GM18498 (cell line): Measurements from ENCODE around the gene ADARB2.
"Not testable (repeated sequence)": the region's sequence is repeated elsewhere in the genome, so short reads cannot be mapped to it uniquely, and the experiment has no call there.

Experiments used
- ATAC-seq: cut with Tn5 transposase; IDR thresholded peaks from one replicate; pipeline ENCODE4 v1.9.1; 2021; ENCODE audit warnings: mild to moderate bottlenecking, moderate library complexity; ENCODE audit not compliant: unreplicated experiment

ADARB2 gene

DNA sequence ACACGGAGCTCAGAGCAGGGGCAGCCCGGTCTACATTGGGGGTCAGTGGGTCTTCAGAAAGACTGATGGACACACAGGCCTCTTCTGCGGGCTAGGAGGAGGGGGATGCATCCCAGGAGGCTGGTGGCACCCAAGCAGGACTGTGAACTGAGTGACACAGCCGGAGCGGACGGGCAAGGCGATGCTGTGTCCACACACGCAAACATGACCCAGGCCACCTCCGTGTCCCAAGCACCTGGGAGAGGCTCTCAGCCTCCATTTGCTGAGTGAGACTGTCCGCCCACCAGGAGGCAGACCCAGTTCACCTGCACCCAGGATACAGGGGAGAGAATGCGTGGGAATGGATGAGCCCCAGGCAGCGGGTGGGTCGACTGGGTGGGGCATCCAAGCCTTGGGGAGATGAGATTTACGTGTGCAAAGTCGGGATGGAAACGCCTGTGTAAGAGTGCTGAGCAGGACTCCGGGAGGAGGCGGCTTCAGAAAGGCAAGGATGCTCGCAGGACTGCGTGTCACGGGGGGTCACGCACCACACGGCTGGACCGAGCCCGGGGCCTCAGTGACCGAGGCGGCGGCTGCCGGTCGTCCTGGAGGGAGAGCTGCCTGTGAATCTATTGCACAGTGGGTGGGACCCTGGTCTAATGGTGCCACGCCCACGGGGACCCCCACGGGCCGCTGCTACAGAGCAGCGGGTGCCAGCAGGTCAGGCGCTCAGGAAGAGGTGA lies 262.8 kb downstream of the ADARB2 start:
- ATAC-seq: no peak

DNA sequence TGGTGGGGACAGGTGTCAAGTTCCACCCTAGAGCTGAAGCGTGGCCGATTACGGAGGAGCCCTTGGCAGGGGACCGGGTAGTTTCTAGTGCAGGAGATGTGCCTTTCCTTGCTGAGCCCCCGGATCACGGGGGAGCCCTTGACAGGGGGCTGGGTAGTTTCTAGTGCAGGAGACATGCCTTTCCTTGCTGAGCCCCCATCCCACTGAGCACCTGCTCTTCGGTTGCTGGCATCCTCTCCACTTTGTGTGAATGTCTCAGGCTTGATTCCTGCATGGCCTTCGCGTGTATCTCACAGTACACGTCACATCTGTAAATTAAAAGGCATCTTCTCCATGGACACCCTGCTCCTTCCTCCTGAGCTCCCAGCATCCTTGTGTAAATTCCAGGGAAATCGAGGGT lies 263.5 kb downstream of the ADARB2 start:
- ATAC-seq: no peak

DNA sequence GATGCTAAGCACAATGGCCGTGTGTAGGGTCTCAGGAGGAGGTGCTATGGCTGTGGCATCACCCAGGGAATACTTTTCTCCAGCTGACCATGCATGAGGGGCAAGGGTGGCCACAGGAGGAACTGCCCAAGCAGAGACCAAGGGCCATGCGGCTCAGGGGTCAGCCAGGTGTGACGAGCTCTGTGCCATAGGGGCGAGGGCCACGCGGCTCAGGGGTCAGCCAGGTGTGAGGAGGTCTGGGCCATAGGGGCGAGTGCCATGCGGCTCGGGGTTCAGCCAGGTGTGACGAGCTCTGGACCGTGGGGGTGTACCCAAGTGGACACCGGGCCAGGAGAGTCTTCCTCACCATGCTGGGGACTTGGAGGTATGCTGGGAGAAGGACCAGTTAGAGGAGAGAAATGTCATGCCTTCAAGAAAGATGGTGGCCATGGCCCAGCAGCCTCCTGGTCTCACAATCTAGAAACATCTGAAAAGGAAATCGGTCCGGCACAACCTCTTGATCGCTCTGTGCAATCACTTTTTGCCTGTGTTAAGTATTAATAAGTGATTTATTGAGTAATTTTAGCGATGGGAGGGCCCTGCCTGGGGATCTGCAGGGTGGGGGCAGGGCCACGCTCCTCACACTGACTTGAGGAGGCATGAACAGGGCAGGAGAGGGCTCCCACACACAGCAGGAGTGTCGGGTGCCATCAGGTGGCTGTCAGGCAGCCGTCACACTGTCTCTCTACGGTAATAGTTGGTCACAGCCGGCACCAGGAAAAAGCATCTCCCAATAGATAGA lies 265.0 kb downstream of the ADARB2 start:
- no peak for ATAC-seq

DNA sequence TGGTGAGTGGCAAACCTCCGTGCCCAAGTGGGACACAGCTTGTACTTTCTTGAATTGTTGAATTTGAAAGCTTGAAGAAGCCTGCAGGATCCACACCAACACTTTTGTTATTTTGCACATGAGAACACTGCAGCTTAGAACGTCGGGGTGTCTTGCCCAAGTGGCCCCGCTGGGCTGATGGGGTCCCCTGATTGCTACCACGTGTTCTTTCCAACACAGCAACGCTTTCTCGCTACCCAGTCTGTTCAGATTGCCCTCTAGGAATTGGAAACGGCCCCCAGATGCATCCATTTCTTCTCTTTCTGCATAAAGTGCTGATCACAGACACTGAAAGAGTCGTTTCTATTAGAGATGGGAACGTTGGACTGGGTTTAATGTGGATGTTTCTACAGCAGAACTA lies 268.5 kb downstream of the ADARB2 start:
- no peak for ATAC-seq

DNA sequence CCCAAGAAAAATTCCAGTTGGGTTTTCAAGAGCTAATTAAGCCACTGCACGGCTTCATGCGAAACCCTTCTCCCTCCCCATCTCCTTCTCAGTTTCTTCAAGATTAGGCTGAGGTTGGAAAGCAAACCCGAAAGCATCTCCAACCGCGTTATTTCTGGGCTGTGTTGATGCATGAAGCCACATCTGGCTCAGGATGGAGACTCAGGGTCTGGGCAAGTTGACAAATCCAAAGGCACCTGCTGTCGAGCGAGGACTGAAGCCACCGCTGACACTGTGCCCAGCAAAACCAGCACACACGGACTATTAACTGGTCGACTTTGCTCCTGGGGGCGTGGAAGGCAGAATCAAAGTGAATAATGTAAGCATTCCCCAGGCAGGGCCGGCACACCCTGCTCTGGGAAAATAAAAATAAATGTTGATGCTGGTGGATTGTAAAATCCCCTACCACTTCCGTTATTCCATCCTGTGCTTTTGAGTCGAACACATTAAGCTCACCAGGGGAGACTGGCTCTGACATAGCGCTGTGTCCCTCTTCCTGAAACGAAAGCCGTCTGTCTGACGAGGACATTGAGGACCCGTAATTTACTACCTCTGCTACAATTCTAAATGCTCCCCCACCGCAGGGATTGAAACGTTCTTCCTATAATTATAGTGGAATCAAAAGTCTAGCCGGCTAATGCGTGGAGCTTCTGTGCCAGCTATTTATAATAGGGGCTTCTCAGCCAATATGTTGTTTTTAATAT lies 269.8 kb downstream of the ADARB2 start:
- no peak for ATAC-seq

DNA sequence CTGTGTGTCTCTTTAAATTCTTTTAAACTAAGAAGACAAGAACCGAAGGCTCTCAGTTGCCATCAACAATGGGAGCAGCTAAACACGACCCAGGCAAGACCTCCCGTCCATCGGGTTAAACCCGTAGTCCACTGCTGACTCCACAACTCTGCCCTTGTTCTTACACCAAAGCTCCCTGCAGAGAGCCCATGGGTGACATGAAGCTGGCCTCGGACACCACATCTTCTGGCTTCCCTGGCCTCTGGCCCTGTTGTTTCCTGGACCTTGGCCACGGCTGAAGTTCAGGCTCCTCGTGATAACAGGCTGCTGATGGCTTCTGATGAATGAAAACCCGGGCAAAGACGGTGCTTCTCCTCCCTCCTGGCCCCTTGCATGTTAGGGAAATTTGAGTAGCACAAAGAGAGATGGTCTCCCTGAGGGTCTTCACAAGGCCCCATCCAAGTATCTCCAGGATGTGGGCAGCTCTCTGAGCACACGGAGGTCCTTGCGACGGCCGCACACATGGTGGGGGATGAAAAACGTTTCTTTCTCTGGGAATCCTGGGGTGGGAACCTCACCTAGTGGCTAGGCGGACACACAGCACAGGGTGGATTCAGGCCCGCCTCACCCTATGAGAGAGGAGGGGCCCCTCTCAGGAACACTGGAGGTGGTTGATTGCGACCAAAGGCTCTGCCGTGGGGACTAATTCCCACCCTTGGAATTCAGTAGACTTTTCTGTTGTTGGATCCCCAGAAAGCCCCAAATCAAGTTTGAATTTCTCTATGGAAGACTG lies 271.1 kb downstream of the ADARB2 start:
- no peak for ATAC-seq

DNA sequence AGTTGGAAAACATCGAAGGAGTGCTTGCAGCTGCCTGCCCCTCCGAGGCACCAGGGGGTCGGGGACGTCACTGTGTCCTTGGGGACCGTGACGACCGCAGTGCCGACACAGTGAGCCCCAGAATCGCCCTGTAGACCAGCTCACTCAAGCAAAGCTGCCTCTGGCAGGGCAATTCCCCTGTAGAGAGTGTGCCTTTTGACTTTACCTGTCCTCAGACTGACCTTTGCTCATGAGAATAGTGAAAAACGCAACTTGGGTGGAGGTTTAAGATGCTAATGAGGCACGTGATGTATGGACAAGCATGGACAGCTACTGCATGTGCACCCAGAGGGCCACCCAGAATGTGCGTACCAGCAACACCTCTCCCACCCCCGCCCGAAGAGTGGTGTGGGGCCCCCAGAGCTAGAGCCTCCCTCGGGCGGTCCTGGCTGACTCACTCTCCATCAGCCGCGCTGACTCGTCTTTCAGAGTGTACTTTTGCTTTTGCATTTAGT lies 271.9 kb downstream of the ADARB2 start:
- ATAC-seq: peak; percentile 49

DNA sequence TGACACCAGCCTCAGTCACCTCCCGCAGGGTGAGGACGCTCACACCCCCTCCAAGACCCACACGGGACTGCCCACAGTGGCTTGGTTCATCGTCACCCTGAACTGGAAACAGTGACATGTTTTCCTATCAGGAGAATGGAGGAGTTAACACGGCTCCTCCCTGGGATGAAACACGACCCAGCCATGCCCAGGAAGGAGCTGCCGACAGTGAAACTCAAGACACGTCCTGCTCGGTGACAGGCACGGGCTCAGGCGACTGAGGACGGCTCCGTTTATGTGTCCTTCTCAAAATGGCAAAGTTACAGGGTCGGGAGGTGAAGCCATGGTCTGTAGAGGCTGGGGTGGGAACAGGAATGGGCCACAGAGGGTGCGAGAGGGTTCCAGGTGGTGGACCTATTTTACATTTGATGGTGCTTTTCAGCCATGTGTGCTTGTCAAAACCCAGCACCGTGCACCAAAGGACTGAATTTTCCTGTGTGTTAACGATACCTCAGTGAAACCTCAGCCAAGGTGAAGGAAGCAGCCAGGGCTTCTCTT lies 272.4 kb downstream of the ADARB2 start:
- peak; percentile 10 for ATAC-seq

DNA sequence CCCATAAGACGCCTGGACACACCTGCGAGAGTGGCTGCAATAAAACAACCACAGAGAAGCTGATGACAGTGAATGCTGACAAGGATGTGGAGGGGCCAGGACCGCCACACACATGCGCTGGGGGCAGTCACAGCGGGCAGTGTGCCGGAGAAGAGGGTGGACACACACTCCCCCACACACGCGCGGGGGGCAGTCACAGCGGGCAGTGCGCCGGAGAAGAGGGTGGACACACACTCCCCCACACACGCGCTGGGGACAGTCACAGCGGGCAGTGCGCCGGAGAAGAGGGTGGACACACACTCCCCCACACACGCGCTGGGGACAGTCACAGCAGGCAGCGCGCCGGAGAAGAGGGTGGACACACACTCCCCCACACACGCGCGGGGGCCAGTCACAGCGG lies 273.4 kb downstream of the ADARB2 start:
- not testable (repeated sequence) for ATAC-seq

DNA sequence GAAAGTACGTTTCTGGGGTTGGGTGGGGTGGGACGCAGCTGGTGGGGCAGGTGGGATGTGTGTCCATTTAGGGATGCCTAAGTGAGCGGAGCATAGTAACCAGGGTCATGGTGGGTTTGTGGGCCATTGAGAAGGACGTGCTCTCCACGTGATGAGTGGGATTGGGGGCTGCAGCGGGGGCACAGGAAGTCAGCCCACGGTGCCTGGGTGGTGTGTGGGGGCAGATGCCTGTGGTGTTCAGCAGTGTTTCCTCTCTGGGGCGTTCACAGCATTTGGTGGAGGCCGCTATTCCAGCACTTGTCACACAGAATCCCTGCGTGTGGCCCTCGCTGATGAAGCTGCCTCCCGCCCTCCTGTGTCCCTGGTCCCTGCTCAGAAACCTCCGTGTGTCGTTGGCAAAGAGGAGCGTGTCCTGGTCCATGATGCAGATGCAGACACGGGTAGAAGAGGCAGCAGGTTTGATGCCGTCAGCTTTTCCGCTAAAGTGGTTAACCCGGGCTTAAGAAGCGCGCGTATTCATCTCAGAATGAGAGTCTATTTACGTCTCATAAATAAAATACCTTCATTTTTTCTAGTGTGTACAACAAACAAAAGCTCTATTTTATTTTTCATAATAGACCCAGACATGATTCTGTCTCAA lies 274.2 kb downstream of the ADARB2 start:
- ATAC-seq: no peak

DNA sequence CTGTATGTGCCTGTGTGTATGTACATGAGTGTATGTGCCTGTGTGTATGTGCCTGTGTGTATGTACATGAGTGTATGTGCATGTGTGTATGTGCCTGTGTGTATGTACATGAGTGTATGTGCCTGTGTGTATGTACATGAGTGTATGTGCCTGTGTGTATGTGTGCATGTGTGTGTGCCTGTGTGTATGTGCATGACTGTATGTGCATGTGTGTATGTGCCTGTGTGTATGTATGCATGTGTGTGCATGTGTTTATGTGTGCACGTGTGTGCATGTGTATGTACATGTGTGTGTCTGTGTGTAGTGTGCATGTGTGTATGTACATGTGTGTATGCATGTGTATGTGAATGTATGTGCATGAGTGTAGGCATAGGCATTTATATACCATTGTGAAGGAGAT lies 274.8 kb downstream of the ADARB2 start:
- ATAC-seq: no peak

DNA sequence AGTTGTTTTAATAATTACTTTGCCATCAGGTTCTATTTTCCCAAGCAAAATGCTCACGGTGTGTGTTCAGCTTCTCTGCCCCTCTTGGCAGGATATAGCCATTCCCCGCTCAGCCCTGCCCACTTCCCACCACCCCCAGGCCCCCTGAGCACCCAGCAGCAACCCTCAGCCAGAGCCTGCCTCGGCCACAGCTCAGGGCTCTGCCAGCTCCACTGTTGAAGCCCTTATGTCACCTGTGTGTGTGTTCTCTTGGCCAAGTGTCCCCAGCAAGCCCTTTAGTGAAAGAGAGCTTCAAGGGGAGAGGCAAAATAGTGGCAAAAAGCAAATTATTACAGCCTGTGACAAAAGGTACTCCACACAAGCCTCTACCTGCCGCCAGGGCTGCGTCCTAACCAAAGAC lies 275.3 kb downstream of the ADARB2 start:
- no peak for ATAC-seq

DNA sequence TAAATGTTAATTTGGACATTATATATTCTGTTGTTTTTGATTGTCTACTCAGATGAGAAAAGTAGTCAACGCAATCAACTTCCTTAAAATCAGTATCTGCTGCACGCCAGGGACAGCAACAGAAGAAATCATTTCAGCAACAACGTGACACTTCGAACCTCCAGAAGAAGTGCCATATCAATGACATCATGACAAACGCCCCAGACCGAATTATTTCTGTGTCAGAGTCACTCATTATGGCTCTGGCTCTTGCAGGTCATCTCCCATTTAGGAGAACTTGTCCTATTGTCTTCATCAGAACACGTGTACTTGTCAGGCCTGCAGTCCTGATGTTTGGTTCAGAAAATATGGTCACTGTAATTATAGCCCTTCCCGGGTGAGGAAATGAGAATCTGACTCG lies 276.3 kb downstream of the ADARB2 start:
- no peak for ATAC-seq

DNA sequence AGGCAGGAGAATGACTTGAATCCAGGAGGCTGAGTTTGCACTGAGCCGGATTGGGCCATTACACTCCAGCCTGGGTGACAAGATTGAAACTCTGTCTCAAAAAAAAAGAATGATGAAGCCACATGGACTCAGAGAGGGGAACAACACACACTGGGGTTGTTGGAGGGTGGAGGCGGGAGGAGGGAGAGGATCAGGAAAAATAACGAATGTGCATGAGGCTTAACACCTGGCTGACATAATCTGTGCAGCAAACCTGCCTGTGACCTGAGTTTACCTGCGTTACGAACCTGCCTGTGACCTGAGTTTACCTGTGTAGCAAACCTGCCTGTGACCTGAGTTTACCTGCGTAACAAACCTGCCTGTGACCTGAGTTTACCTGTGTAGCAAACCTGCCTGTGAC lies 277.7 kb downstream of the ADARB2 start:
- not testable (repeated sequence) for ATAC-seq

DNA sequence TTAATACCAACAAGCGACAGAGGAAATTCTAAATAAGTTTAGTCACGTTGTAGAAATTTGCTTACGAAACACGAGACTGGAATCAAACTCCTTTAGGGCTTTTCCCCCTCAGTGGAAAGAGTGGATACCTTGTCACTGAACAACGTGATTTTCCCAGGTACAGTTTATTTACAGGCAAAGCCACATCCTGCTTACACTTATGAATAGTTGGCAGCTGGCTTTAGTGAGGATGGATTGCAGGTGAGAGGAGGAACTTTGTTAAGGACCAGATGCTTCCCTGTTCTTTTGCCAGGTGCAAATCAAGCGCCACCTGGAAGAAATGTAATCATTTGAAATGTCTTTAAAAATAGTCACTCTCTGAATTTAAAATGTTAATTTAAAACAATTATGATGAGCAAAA lies 282.4 kb downstream of the ADARB2 start:
- ATAC-seq: peak; percentile 11

DNA sequence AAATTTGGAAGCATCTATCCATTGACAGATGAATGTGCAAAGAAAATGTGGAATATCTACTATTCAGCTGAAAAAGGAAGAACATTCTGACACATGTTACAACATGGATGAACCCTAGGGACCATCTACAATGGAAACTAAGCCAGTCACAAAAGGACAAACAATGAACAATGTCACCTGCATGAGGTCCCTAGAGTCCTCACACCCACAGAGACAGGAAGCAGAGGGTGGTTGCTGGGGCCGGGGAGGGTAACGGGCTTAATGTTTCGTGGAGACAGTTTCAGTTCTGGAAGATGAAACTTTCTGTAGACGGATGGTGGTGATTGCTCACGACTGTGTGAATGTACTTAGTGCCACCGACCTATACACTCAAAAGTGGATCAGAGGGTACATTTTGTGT lies 282.9 kb downstream of the ADARB2 start:
- ATAC-seq: peak; percentile 99

DNA sequence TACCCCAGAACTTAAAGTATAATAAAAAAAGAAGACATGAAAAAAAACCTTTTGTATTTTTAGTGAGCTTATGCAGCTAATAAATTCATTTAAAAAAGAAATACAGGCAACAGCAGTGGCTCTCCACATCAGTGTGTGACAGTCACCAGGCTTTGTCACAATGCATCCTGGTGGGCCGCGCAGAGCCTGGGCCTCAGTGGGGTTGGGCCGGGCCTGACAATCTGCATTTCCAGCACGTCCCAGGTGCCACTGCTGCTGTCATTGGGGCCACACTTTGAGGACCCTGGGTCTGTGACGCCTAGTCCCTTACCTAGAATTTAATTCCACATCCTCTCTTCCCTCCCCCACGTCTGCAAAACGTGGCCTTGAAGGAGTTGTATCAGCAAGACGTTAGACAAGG lies 284.5 kb downstream of the ADARB2 start:
- ATAC-seq: no peak

DNA sequence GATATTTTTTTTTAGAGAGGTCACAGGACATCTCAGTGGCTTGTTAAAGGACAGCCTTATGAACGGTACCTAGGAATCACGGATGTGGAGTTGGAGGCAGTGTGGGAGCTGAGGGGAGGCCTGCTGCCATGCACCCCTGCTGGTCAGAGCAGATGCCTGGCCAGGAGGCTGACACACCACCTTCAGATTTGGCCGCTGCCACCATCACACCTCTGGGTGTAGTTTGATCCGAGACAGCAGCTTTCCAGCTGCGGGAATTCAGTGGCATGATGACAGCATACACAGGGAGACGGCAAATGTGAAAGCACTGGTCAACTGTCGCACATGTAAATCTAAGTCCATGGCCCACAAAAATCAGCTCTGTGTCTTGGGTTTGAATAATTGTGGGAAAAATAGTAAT lies 285.4 kb downstream of the ADARB2 start:
- ATAC-seq: no peak

DNA sequence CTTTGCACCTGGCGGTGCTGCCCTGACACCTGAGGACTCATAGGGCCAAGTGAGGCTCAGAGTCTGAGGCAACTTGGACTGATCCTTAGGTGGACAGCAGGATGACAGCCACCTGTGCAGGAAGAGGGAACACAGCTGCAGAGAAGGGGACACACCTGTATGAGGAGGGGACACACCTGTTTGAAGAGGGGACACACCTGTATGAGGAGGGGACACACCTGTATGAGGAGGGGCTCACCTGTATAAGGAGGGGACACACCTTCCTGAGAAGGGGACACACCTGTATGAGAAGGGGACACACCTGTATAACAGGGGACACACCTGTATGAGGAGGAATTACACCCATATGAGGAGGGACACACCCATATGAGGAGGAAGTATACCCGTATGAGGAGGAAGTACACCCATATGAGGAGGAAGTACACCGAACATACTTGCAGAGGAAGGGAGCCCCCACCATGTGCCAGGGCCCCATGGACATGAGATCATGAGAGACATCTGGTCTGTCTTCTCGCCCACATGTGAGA lies 285.9 kb downstream of the ADARB2 start:
- ATAC-seq: no peak
